GM08714 (cell line): ENCODE data around the gene CDH11.

Experiments
- H3K4me3 ChIP-seq: fragments of 200-500 bp; sonication (Bioruptor generic); 2 replicates; pipeline ENCODE4 v1.5.1; 2014; ENCODE audit warnings: mild to moderate bottlenecking, low read length, inconsistent platforms
- ZNF274 ChIP-seq: IDR thresholded peaks from 2 replicates; pipeline ENCODE4 v1.6.1; 2012; ENCODE audit warnings: mild to moderate bottlenecking, low read depth, low read length

Gene CDH11

DNA sequence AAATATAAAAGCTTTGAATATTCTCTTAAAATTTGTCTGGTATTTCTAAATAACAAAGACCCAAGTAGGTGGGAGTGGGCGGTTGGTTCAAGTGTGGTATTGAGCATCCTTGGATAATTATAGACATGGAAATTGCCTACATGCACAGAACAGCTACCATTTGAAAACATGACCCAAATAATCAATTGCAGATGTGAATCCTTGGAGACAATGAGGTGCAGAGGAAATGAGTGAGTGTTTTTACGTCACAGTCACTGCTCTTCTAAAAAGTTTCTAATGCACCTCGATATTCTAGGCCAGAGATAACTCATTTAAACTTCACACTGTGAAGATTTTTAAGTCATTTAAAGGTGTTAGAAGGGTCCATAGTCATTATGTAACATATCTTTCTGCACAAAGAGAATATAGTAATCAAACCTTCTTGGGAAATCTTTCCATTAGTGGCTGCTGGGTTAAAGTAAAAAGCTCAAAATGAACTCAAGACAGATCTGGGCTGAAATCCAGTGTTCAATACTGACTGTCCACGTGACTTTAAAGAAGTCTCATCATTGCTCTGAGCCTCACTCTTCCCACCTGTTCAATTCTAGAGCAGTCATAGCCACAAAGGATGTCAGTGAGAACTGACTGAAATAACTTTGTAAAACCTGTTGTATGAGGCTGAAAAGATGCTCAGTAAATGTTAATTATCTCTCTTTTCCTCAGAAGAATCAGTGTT lies 144.5 kb downstream of the CDH11 start:
- TF ChIP-seq ZNF274: no peak
- H3K4me3 ChIP-seq: no peak overlapping the region

DNA sequence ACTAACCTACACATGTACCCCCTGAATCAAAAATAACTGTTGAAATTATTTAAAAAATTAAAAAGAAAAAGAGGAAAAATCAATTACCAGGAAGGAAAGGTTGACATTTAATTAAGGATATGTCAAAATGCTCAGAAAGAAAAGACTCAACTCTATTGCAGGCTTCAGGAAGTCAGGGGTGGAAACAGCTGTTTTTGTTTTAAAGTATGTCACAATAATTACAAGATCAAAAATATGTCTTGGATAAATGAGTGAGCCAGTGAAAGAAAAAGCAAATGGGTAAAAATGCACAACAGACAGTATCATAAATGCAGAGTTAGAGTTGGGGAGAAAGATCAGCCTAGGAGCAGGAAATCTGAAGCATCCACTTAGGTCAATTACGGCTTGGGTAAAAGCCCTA lies 146.0 kb downstream of the CDH11 start:
- H3K4me3 ChIP-seq: no peak overlapping the region

DNA sequence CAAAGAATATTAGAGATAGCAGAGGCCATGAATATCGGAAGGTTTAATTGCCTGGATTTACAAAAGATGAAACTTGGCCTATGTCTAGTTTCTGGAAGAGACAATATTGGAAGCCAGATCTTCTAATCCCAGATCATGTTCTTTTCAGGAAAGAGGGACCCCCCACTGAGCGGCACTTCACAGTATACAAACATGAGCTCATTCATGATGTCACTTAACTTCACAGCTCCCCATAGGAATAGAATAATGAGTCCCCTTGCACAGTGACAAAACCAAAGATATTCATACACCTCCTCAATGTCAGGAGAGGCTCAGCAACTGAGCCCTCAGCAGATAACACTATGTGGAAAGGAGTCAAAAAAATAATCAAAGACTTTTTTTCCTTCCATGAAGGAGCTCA lies 147.5 kb downstream of the CDH11 start:
- no peak overlapping the region for H3K4me3 ChIP-seq
- no peak for TF ChIP-seq ZNF274

More for the DNA sequence above, 146.0 kb downstream of the CDH11 start:
- no peak for TF ChIP-seq ZNF274

DNA sequence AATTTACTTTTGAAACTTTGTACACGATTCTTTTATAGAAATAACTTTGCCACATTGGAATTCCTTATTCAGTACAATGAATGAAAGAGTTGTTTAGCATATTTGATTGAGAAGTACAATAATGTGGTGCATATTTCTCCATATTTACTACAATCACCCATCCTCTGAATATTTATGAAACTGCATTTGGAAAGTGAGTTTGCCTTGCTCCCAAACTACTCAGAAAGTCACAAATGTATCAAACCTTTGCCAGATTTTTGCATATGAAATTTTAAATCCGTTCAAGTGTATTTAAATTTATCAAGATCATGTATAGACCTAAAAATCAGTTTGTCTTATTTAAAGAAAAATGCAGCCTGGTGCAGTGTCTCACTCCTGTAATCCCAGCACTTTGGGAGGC lies 148.7 kb downstream of the CDH11 start:
- TF ChIP-seq ZNF274: no peak
- H3K4me3 ChIP-seq: no peak overlapping the region

- H3K4me3 ChIP-seq: no peak overlapping the region
- TF ChIP-seq ZNF274: no peak
These were observed 150.7 kb downstream of the CDH11 start for GRCh38 chr16:64971171-64971570.

GRCh38 chr16:64969221-64969620 lies 152.6 kb downstream of the CDH11 start:
- no peak overlapping the region for H3K4me3 ChIP-seq
- no peak for TF ChIP-seq ZNF274

GRCh38 chr16:64968539-64968938 lies 153.3 kb downstream of the CDH11 start:
- TF ChIP-seq ZNF274: no peak
- H3K4me3 ChIP-seq: no peak overlapping the region

- H3K4me3 ChIP-seq: no peak overlapping the region
- TF ChIP-seq ZNF274: no peak
These were observed 157.7 kb downstream of the CDH11 start for GRCh38 chr16:64964126-64964540.

DNA sequence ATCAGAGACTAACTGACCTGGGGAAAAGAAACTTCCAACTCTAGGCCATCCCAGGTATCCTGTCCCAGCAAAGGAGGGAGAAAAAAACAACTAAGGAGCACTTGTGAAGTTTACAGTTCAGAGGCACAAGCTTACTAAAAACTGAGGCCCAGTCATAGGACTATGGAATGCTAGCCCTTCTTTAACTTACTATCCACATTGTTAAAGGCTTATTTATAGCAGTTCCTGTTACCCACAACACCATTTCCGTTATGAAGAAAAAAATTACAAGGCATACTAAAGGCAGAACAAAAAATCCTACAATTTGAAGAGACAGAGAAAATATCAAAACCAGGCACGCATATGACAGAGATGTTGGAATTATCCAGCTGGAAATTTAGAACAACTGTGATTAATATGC lies 159.1 kb downstream of the CDH11 start:
- H3K4me3 ChIP-seq: no peak overlapping the region
- TF ChIP-seq ZNF274: no peak

DNA sequence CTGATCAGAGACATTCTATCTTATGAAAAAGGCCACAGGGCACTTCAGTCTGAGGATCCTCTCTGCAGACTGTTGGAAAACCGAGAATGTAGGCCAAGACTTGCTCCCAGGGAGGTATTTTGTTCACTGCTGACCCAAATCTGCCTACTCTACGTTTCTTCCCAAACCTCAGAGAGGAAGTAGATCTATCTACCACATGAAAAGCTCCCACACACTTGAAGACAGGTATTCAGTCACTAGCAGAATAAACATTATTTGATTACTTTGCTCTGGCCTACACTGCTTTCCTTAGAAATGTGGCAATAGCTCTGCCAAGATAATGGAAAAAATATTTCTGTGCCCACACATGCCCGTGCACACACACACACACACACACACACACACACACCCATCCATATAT lies 164.6 kb downstream of the CDH11 start:
- no peak for TF ChIP-seq ZNF274
- H3K4me3 ChIP-seq: no peak overlapping the region

- no peak for TF ChIP-seq ZNF274
These were observed 169.7 kb downstream of the CDH11 start for GRCh38 chr16:64952177-64952576.

GRCh38 chr16:64951193-64951592 lies 170.7 kb downstream of the CDH11 start:
- no peak for TF ChIP-seq ZNF274
- H3K4me3 ChIP-seq: no peak overlapping the region

More at GRCh38 chr16:64952177-64952576, 169.7 kb downstream of the CDH11 start:
- no peak overlapping the region for H3K4me3 ChIP-seq

GRCh38 chr16:64950731-64951130 lies 171.1 kb downstream of the CDH11 start:
- no peak for TF ChIP-seq ZNF274
- H3K4me3 ChIP-seq: no peak overlapping the region

DNA sequence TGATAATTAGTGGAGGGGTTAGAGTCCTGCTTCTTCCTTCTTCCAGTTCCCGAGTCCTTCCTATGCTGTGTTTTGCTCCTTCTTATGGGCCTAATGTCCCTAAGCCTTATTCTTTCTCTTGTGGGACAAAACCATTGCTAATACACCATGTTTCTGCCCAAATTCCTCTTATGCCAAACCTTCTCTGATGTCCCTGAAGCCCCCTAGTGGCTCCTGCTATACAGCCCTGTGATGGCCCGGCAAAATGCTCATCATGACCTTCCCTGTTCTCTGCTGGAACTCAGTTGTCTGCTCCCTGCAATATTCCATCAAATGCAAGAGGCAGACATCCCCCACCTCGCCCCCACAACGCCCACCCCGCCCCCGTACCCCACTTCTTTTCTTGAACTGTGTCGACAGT lies 171.6 kb downstream of the CDH11 start:
- no peak for TF ChIP-seq ZNF274
- H3K4me3 ChIP-seq: no peak overlapping the region

DNA sequence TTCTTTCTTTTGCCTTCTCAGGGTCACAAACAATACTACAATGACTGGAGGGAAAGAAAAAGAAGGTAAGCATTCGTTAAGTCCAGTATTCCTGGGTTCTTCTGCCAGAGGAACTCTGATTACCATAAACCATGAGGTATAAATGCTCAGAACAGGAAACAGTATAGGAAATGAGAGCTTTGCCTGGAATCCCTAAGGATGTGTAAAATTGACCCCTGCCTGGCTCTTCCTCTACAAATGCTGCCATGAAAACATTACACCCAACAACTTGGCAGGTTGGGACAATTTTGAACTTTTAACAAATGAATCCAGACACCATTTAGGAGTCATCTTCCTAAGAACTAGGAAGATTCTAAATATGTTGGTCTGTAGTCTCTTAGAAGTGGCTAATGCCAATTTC lies 173.8 kb downstream of the CDH11 start:
- no peak for TF ChIP-seq ZNF274
- no peak overlapping the region for H3K4me3 ChIP-seq

- no peak overlapping the region for H3K4me3 ChIP-seq
- TF ChIP-seq ZNF274: no peak
These were observed 174.2 kb downstream of the CDH11 start for GRCh38 chr16:64947651-64948050.
